Measurements from ENCODE around the gene GPN1. TPM values are rescaled to one million over a fixed set of nuclear protein-coding genes. Genes with fewer than 3 reads are reported as not detected.
"Not testable (repeated sequence)": the region's sequence is repeated elsewhere in the genome, so short reads cannot be mapped to it uniquely, and the experiment has no call there.

The GPN1 gene
- total RNA-seq, 1 donor from 2014 or later, result 54.9 TPM

DNA sequence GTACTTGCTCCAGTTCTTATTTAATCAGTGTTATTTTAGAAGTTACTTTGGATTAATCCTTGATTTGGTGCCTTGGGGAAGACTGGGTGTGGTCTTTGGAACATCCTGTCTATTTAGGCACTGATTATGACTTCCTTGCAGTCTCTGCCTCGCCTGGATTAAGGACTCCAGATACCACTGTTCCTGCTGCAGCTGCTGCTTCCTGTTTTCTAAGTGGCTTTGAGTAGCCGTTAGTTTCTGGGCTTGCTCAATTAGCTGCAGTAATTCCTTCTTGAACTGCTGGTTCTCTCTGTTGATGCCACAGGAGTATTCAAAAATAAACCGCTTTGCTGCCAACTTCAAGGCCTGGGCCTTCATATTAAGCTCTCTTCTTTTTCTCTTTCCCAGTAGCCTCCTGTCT is 1.9 kb upstream of the GPN1 start:
- not testable (repeated sequence) for DNase-seq (ENCODE audit: low read depth, low spot score)

DNA sequence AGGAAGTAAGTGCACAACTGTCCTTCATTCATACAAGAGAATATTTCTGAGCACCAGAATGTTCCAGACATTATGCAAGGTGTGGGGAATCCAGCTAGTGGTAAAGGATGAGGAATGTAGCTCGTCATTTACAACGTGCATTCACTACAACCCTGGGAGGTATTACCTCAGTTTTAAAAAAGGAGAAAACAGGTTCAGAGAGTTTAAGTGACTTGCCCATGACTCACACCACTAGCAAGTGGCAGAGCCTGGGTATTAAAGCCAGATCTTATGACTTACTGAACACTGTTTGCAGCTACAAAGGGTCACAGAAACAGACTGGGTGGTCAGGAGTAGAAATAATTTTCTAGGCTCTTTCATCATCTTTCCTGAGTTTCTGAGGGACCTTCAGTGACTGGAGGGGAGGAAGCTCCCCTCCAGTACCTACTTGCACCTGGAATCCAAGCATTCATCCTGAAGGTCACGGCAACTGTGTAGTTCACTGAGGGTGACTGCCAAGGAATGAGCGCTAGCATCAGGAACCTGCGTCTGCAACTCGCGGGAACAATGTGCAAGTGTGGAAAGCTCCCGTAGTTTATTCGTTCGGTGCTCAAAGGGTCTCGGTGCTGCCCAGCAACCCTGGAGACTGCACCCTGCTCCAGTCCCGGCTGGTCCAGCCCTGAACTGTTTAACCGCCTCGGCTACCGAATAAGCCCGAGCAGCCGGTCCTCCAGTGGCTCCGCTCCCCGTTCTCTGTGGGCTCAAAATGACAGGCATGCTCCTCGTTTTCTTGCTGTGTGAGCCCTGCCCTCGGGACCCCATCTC is 685 bp upstream of the GPN1 start:
- DNase-seq (ENCODE audit: low read depth, low spot score), result peak; percentile 17

DNA sequence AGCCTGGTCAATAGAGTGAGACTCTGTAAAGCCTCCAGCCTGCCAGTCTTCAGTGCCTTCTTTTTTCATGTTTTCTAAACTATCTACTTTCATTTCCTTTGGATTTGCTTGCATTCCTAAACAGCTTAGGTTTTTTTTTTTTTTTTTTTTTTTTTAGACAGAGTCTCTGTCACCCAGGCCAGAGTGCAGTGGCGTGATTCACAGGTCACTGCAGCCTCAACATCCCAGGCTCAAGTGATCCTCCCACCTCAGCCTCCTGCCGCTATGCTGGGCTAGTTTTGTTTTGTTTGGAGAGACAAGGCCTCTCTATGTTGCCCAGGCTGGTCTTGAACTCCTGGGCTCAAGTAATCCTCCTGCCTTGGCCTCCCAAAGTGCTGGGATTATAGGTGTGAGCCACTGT is 1.4 kb downstream of the GPN1 start:
- not testable (repeated sequence) for DNase-seq (ENCODE audit: low read depth, low spot score)

DNA sequence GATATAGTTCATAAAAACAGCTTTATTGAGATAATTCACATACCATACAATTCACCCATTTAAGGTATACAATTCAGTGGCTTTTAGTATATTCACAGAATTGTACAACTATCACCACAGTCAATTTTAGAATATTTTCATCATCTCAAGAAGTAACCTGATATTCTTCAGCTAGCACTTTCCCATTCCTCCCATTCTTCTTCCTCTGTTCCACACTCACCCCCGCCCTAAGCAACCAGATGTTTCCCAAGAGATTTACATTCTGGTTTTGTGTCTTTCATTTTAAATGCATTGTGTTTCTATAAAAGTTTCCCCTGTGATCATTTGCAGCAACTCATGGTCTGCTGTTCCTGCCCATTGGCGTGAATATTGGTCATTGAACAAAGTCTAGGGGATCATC is 5.4 kb downstream of the GPN1 start:
- no peak for DNase-seq (ENCODE audit: low read depth, low spot score)

DNA sequence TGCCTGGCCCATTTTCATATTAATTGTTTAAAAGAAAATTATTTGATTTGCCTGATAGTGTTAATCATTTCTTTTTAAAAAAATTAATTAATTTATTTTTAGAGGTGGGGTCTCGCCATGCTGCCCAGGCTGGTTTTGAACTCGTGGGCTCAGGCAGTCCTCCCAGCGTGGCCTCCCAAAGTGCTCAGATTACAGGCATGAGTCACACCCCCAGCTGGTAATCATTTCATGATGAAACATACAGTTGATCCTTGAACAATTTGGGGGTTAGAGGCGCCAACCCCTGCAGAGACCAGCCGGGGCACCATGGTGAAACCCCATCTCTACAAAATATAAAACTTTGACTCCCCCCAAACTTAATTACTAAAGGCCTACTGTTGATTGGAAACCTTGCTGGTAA is 7.9 kb downstream of the GPN1 start:
- no peak for DNase-seq (ENCODE audit: low read depth, low spot score)

DNA sequence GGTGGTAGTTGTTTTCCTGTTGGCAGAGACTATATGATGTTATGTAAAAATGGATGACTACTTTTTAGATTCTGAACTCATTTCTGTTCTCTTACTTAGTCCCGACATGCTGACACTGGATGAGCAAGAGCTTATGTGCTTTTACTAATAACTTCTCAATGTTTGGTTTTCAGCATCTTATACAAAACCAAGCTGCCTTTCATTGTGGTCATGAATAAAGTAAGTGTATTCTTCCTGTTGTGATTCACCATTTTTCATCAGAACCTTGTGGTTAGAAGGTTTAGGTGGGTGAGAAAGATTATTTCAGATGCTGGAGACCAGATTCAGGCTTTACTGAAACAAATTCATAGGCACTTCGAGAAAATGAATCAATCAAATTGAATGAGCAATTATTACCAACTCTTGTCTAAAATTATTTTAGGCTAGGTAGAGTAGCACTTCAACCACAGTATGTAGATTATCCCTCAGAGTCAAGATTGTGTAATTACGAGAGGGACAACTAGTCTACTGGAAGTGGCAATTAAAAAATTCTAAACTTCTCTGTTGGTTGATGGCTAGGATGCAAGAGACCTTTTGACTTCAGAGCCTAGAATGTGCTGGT is 9.3 kb downstream of the GPN1 start:
- DNase-seq (ENCODE audit: low read depth, low spot score), result no peak

DNA sequence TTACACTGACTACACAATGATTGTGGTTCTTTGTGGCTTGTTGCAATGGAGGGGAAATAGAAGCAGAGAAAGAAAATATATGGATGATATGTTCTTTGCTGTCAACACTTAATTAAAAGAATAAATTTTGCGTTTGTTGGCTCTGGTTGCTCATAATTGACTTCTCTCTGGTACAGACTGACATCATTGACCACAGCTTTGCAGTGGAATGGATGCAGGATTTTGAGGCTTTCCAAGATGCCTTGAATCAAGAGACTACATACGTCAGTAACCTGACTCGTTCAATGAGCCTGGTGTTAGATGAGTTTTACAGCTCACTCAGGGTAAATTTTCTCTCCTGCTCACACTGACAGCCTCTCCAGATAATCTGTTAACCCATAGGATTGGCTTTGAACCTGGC is 9.9 kb downstream of the GPN1 start:
- DNase-seq (ENCODE audit: low read depth, low spot score), result no peak

DNA sequence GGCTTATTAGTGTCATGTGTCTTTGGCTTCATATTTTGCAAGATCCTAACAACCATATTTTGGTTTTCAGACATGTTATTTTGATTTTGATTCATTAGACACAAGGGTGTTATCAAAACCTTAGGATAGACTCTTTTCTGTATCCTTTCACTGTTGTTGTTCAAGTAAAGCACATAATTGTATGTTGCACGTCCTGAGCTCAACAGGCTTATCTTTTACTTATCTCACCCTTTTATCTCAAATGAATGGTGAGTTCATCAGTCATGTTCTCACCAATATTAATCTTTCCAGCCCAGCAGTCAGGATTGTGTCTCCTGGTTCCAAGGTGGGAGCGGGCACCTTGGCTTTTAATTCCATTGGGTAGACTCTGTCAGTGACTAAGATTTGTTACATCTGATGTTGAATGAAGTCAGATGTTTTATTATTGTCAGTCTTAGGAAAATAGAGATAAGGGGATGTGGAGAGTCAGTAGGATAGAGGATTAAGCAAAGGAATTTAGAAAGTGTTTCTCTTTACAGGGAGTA is 11.9 kb downstream of the GPN1 start:
- DNase-seq (ENCODE audit: low read depth, low spot score), result no peak

DNA sequence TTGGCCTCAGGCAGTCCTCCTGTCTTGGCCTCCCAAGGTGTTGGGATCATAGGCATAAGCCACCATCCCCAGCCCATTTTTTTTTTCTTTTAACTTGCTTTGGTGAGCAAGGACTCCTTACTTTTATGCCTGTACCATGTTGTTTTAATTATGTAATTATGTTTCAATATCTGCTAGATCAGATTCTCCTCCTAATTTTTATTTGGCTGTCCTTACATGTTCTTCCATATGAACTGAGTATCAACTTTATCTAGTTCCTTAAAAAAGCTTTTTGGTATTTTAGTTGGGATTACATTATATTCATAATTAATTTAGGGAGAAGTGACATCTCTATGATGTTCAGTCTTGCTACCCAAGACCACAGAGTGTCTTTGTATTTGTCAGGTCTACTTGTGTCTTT is 16.3 kb downstream of the GPN1 start:
- DNase-seq (ENCODE audit: low read depth, low spot score), result no peak

DNA sequence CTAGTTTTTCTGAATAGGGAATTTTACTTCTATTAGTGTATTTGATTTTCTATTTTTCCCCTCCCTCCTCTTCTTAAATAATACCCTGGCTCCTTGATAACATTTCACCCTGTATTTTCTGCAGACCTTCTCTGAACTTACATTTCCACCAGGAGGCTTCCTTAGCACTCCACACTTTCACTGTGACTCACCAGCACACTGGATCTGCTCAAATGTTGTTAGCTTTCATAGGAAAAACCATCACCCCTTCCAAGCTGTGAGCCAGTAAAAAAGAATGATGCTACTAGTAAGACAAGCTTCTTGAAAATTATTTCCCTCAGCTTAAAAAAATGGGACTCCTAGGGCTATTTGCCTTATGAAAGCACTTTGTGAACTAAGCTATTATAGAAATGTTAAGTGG is 18.4 kb downstream of the GPN1 start:
- DNase-seq (ENCODE audit: low read depth, low spot score), result no peak

DNA sequence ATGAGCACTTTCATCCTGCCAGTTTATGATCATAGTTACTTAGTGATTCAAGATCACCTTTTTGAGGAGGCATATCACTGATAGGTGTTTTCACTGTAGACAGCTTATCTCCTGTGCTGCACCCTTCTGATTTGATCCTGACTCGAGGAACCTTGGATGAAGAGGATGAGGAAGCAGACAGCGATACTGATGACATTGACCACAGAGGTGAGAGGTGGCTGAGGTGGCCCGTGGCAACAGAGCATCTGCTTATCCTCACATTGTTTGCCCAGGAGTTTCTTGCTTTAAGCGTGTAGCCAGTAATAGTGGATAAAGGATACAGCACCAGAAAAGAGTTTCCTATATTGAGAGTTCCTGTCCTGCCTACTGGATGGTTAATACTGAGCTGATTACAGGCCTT is 18.9 kb downstream of the GPN1 start:
- no peak for DNase-seq (ENCODE audit: low read depth, low spot score)

DNA sequence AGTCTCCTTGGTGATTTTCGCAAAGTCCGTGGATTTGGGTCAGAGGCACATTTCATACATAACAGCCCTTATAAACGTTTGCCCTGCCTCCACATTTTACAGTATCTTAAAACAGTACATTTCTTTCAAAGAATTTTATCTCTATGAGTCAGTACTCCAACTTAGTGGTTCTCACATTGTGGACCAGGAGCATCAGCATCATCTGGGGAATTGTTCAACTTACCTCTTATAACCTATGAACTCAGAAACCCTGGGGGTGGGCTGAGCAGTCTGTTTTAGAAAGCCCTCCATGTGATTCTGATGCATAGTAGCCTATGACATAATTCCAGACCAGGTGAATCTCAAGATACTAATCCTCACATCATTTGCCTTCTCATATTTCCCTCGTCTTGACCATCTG is 22.2 kb downstream of the GPN1 start:
- no peak for DNase-seq (ENCODE audit: low read depth, low spot score)

DNA sequence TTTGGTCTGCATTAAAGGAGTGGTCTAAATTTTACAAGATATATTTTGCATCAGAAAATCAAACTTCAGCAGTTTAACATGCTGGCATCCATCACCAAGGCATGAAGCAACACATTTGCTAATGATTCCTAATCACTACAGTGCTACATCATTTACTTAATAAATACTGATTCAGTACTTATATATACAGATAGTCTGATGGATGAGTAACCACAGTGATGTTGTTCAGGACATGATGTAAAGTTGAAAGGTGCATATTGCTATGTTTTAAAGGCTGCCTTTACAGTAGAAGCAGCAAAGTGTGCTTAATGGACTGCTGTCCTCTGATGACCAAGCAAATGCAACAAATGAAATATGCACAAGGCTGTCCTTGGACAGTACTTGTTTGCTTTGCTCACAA is 23.5 kb downstream of the GPN1 start:
- DNase-seq (ENCODE audit: low read depth, low spot score), result no peak

DNA sequence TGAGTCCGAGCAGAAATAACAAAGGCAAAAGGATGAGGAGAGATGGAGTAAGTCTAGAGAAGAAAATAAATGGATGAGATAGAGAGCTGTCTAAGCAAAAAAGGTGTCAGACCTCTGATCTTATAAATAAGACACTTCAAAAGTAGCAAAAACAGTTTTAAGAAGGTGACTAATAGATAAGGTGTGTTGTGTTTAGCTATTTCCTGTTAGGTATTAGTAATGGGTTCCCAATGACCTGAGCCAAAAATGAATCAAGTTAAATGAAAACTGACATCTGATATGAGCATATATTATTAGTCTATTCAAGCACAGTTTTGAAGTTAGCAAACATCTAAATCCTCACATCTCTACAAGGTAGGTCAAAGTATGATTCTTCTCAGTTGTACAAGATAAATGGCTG is 23.9 kb downstream of the GPN1 start:
- no peak for DNase-seq (ENCODE audit: low read depth, low spot score)

DNA sequence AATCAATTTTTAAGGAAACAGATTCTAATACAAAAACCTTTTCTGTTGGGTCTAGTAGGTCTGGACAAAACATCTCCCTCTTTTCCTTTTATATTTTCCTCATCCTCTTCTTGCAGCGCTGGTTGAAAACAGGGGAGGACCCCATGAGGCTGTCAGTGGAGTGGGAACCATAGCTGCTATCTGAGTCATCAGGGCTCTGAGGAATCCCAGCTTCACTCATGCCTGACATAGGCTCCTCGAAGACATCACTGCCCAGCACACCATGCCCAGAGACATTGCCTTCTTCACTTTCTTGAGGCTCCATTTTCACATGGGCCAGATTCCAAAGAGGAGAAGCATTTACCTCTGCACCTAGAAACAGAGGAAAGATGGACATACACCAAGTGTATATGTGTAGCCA is 24.5 kb downstream of the GPN1 start:
- DNase-seq (ENCODE audit: low read depth, low spot score), result no peak

DNA sequence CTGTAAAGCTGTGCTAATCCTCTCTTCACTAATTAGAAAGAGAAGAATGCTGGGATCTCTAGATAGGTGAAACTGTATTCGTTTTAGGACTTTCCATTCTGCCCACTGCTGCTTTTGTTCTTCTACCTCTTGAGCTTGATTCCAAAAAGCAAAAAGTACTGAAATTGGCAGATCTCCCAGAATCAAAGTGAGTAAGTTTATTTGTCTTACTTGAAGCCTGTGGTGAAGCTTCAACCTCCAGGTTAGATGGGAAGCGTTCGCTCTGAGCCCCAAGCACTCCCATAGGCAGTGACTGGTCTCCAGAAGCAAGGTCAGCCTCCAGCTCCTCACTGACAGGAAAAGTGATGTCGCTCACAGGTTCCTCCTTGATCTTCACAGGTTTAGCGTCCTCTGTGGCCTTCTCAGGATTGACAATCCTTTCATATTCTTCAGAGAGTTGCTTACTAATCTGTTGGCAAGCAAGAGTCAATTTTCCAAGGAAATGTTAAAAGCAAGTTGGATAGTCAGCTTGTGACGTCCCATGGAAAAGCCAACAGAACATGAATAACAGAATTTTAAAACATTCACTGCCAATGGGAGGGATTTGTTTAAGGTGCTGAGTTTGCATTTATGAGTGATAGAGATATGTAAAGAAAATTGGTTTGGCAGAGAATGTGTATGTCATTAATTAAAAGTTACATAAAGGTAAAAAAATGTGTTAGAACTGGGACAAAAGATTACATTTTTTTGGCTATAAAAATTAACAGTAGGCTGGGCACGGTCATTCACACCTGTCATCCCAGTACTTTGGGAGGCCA is 26.5 kb downstream of the GPN1 start:
- no peak for DNase-seq (ENCODE audit: low read depth, low spot score)

DNA sequence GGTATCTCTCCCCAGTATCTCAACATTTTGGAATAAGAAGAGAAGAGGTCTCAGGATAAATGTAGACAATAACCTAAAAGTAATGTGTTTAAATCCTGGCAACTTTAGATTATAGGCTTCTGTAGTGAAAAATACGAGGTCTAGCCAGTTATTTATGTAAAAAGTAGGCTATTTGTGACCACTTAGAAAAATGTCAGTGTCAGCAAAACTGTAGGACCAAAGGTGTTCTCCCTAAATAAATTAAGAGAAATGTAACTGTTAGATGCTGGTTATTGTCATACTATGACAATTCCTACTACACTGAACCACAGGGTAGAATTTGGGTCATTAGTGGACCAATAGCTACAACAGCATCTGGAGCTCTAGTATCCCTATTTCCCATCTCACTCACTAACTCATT is 32.5 kb downstream of the GPN1 start:
- no peak for DNase-seq (ENCODE audit: low read depth, low spot score)

DNA sequence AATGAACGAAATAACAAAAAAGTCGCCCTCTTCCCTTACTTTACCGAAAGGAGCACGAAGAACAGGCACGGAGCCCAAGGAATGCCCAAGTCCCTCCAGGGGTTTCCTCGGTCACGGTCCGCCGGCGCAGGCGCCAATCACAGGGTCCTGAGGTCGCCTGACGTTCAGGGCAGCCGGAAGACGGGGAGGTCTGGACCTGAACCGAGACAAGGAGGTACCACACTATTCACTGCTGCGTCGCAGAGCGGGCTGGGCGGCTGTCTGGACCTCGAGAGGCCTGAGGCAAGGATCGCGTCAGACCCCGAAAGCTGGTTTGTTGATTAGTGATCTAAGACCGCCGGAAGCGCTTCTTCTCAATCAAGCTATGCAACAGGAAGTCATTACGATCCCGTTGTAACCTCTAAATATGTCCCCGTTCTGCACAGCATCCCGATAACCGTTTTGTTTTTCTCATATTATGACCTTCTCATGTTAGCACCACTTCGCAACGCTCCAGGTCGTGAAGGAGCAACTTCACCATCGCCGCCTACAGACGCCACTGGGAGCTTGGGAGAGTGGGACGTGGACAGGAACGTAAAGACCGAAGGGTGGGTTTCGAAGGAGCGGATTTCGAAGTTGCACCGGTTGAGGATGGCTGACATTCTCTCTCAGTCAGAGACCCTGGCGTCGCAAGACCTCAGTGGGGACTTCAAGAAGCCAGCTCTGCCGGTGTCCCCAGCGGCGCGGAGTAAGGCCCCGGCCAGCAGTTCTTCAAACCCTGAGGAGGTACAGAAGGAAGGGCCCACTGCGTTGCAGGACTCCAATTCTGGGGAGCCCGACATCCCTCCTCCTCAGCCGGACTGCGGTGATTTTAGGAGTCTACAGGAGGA is 34.7 kb downstream of the GPN1 start, which contains the start of the genes SLC4A1AP and SUPT7L:
SLC4A1AP (plus strand) TSS at position 605 of the 869 bp plus-strand sequence; CDS start at position 631, 26 bp downstream.
SUPT7L (minus strand) TSS at position 330 of the 869 bp plus-strand sequence. CDS start 1,422 bp downstream, outside the sequence.
- DNase-seq (ENCODE audit: low read depth, low spot score), result peak; percentile 62

DNA sequence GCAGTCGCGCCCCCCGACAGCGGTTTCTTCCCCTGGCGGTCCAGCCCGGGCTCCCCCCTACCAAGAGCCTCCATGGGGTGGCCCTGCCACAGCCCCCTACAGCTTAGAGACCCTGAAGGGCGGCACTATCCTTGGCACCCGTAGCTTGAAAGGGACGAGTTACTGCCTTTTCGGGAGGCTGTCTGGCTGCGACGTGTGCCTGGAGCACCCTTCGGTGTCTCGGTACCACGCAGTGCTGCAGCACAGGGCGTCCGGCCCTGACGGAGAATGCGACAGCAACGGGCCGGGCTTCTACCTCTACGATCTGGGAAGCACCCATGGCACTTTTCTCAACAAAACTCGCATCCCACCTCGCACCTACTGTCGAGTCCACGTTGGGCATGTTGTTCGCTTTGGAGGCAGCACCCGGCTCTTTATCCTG is 35.3 kb downstream of the GPN1 start:
- no peak for DNase-seq (ENCODE audit: low read depth, low spot score)

DNA sequence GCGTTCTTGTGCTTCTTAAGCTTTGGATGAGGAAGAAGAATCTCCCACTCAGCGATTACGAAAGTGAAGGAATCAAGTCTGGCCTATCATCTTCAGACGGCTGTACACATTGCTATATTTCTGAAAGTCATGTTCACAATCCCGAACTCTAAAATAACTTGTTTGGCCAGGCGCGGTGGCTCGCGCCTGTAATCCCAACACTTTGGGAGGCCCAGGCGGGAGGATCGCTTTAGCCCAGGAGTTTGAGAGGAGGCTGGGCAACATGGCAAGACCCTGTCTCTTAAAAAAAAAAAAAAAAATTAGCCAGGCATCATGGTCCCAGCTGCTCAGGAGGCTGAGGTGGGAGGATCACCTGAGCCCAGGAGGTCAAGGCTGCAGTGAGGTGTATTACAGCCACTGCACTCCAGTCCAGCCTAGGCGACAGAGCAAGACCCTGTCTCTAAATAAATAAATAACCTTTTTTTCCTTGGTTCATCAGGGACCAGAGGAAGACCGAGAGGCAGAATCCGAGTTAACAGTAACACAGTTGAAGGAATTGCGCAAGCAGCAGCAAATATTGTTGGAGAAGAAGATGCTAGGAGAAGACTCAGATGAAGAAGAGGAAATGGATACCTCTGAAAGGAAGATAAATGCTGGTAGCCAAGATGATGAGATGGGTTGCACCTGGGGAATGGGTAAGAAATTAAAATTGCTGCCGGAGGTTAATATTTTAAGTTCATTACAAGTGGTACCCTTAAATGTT is 35.9 kb downstream of the GPN1 start:
- no peak for DNase-seq (ENCODE audit: low read depth, low spot score)
